NOMO-1 treated with dmso at 0.1 percent for 144 hours (cell line): ENCODE measurements around the gene SLC6A6.

ENCODE experiments used
- DNase-seq: peaks from one replicate; lab custom pipeline; 2025; ENCODE audit not compliant: unreplicated experiment; lab: John Stamatoyannopoulos, UW

The SLC6A6 gene

GRCh38 chr3:14402304-14402811 lies at the start of gene SLC6A6:
TSS of gene SLC6A6 (plus strand) at chr3:14402606. CDS start at chr3:14443635, 41,029 bp downstream.
- peak; percentile 88 for DNase-seq

GRCh38 chr3:14353502-14353901 lies 48.9 kb upstream of the SLC6A6 start:
- no peak for DNase-seq

- DNase-seq = no peak
These were observed 44.9 kb upstream of the SLC6A6 start for GRCh38 chr3:14357463-14357862.

GRCh38 chr3:14358426-14359211 lies 43.8 kb upstream of the SLC6A6 start:
- no peak for DNase-seq

GRCh38 chr3:14359348-14359747 lies 43.1 kb upstream of the SLC6A6 start:
- DNase-seq = no peak

- DNase-seq = no peak
These were observed 42.1 kb upstream of the SLC6A6 start for GRCh38 chr3:14360123-14360881.

- DNase-seq = no peak
These were observed 41.2 kb upstream of the SLC6A6 start for GRCh38 chr3:14361068-14361677.

- DNase-seq = no peak
These were observed 39.5 kb upstream of the SLC6A6 start for GRCh38 chr3:14362890-14363289.

- no peak for DNase-seq
These were observed 39.0 kb upstream of the SLC6A6 start for GRCh38 chr3:14363379-14363778.

GRCh38 chr3:14363991-14364390 lies 38.4 kb upstream of the SLC6A6 start:
- no peak for DNase-seq

- DNase-seq = no peak
These were observed 37.7 kb upstream of the SLC6A6 start for GRCh38 chr3:14364580-14365292.

GRCh38 chr3:14366248-14366647 lies 36.2 kb upstream of the SLC6A6 start:
- DNase-seq = no peak

- DNase-seq = no peak
These were observed 35.2 kb upstream of the SLC6A6 start for GRCh38 chr3:14366915-14367823.

GRCh38 chr3:14368146-14368545 lies 34.3 kb upstream of the SLC6A6 start:
- no peak for DNase-seq

GRCh38 chr3:14368885-14369284 lies 33.5 kb upstream of the SLC6A6 start:
- no peak for DNase-seq

GRCh38 chr3:14369675-14370669 lies 32.4 kb upstream of the SLC6A6 start:
- DNase-seq = no peak

GRCh38 chr3:14370720-14371572 lies 31.5 kb upstream of the SLC6A6 start:
- DNase-seq = no peak
